Renal cortex interstitium (tissue), 11 donors: ENCODE results near the gene ABCA3. TPM values are rescaled to one million over a fixed set of nuclear protein-coding genes. Genes with fewer than 3 reads are reported as not detected.
"Not testable (repeated sequence)": the region's sequence is repeated elsewhere in the genome, so short reads cannot be mapped to it uniquely, and the experiment has no call there.

Source experiments
- DNase-seq, 11 donors: peaks; one replicate each; pipeline ENCODE4 v3.0.0-alpha.2; 2013; ENCODE audit warnings: low read depth in 9 of 11, low spot score in 4 of 11; ENCODE audit errors: extremely low read depth in 1 of 11
- polyA plus RNA-seq, 3 donors: library from polyadenylated mRNA; unstranded; fragments of 120-200 nt; gene quantifications; one replicate each; pipeline ENCODE4 v1.2.1, GENCODE V29; 2013; ENCODE audit not compliant: insufficient read length in 3 of 3

Gene ABCA3
- polyA plus RNA-seq, 3 donors = 5.2 to 6.9 (median 6.3) TPM

- DNase-seq = no peak
Measured at GRCh38 chr16:2270588-2271470, 69.7 kb downstream of the ABCA3 start.

- DNase-seq = no peak
Measured at GRCh38 chr16:2270070-2270462, 70.5 kb downstream of the ABCA3 start.

GRCh38 chr16:2267913-2268666 lies 72.4 kb downstream of the ABCA3 start, which contains the start of gene RNPS1:
RNPS1 (minus strand) TSS chr16:2268126; CDS start chr16:2264643, 3,483 bp downstream.
- DNase-seq = peak; percentile 93 to 99 (median 97)

- peak in 1 of 11 donors; percentile 7 for DNase-seq
Measured at GRCh38 chr16:2267505-2267912, 73.0 kb downstream of the ABCA3 start.

GRCh38 chr16:2266887-2267286 lies 73.6 kb downstream of the ABCA3 start:
- DNase-seq = not testable (repeated sequence)

GRCh38 chr16:2263026-2263425 lies 77.5 kb downstream of the ABCA3 start:
- not testable (repeated sequence) for DNase-seq

GRCh38 chr16:2260250-2260649 lies 80.3 kb downstream of the ABCA3 start:
- no peak for DNase-seq

- DNase-seq = not testable (repeated sequence)
Measured at GRCh38 chr16:2258530-2258929, 82.0 kb downstream of the ABCA3 start.

- no peak for DNase-seq
Measured at GRCh38 chr16:2257726-2258125, 82.8 kb downstream of the ABCA3 start.

- no peak for DNase-seq
Measured at GRCh38 chr16:2256531-2257140, 83.9 kb downstream of the ABCA3 start.

- no peak for DNase-seq
Measured at GRCh38 chr16:2253293-2253692, 87.2 kb downstream of the ABCA3 start.

GRCh38 chr16:2252806-2253148 lies 87.8 kb downstream of the ABCA3 start:
- DNase-seq = no peak

- DNase-seq = peak; percentile 71 to 91 (median 86)
Measured at GRCh38 chr16:2251296-2252111, 89.0 kb downstream of the ABCA3 start, which contains the start of gene ECI1. ECI1 (minus strand) TSS chr16:2251587; CDS start chr16:2251566, 21 bp downstream.

- no peak for DNase-seq
Measured at GRCh38 chr16:2250652-2251295, 89.8 kb downstream of the ABCA3 start.

- no peak for DNase-seq
Measured at GRCh38 chr16:2246301-2246885, 94.1 kb downstream of the ABCA3 start.

GRCh38 chr16:2244926-2245795 lies 95.4 kb downstream of the ABCA3 start:
- DNase-seq = no peak

GRCh38 chr16:2244301-2244700 lies 96.2 kb downstream of the ABCA3 start:
- DNase-seq = no peak
